Neural cell (in vitro differentiated cells): ENCODE results near the gene TLR8.

ENCODE experiments used
- EP300 ChIP-seq: fragments of 450-650 bp; conservative IDR thresholded peaks from 2 replicates; pipeline ENCODE4 v1.6.1; 2014; ENCODE audit warnings: antibody characterized with exemption, mild to moderate bottlenecking, moderate library complexity; ENCODE audit not compliant: poor library complexity, severe bottlenecking
- EZH2 ChIP-seq: fragments of 200-600, 300-800 bp; shearing (Covaris generic), sonication (generic); IDR thresholded peaks from 2 replicates; pipeline ENCODE4 v1.6.1; 2014; ENCODE audit warnings: antibody characterized with exemption, low read length, borderline replicate concordance, mild to moderate bottlenecking; ENCODE audit not compliant: insufficient read depth, poor library complexity, severe bottlenecking
- POLR2AphosphoS5 ChIP-seq: IDR thresholded peaks from 2 replicates; pipeline ENCODE4 v1.6.1; 2012
- RAD21 ChIP-seq: fragments of 450-650 bp; conservative IDR thresholded peaks from 2 replicates; pipeline ENCODE4 v1.6.1; 2014; ENCODE audit warnings: antibody characterized with exemption, mild to moderate bottlenecking, moderate library complexity
- REST ChIP-seq: IDR thresholded peaks from 2 replicates; pipeline ENCODE4 v1.6.1; 2012; ENCODE audit warnings: borderline replicate concordance
- SMC3 ChIP-seq: fragments of 450-650 bp; conservative IDR thresholded peaks from 2 replicates; pipeline ENCODE4 v1.6.1; 2014; ENCODE audit warnings: antibody characterized with exemption, mild to moderate bottlenecking, moderate library complexity; ENCODE audit not compliant: poor library complexity
- TAF1 ChIP-seq: IDR thresholded peaks from 2 replicates; pipeline ENCODE4 v1.6.1; 2012; ENCODE audit warnings: low read depth
- TF ChIP-seq, protein P1 (sequence below): fragments of 450-650 bp; IDR thresholded peaks from 2 replicates; pipeline ENCODE4 v1.5.1; 2014; ENCODE audit warnings: antibody characterized with exemption, mild to moderate bottlenecking, moderate library complexity; ENCODE audit not compliant: poor library complexity, severe bottlenecking

GRCh38 chrX:12922599-12922919, 16.1 kb downstream of the TLR8 start:
- TF ChIP-seq, protein P1, sequence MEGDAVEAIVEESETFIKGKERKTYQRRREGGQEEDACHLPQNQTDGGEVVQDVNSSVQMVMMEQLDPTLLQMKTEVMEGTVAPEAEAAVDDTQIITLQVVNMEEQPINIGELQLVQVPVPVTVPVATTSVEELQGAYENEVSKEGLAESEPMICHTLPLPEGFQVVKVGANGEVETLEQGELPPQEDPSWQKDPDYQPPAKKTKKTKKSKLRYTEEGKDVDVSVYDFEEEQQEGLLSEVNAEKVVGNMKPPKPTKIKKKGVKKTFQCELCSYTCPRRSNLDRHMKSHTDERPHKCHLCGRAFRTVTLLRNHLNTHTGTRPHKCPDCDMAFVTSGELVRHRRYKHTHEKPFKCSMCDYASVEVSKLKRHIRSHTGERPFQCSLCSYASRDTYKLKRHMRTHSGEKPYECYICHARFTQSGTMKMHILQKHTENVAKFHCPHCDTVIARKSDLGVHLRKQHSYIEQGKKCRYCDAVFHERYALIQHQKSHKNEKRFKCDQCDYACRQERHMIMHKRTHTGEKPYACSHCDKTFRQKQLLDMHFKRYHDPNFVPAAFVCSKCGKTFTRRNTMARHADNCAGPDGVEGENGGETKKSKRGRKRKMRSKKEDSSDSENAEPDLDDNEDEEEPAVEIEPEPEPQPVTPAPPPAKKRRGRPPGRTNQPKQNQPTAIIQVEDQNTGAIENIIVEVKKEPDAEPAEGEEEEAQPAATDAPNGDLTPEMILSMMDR: no peak
- TF ChIP-seq TAF1: no peak
- no peak for TF ChIP-seq SMC3
- no peak for TF ChIP-seq REST
- TF ChIP-seq POLR2AphosphoS5: no peak
- TF ChIP-seq EZH2: no peak
- no peak for TF ChIP-seq RAD21
- no peak for TF ChIP-seq EP300
